Measurements from ENCODE around the gene NUDT14.

The NUDT14 gene

DNA sequence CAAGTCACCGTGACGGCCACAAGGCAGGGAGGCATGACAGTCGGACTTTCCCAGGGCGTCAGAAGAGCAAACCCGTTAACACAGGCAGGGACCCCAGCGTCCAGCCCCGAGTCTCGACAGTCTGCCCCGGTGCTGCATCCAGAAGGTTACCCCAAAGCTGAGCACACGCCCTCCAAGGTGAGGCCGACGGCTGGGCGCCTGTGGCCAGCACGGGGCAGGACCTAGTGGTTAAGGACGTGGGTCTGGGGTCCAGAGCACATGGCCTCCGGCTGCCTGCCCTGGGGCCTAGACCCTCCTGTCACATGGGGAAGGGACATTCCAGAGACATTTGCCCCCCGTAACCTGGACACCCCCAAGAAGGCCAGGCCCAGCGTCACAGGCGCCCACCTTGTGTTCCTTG lies 37.5 kb upstream of the NUDT14 start:
- Mint-ChIP-seq H3K4me3 (no peak overlapping the region), H3K27me3 (no peaks in the 10 kb centered on the region), H3K27ac (no peak overlapping the region), H3K9me3 (no peaks in the 10 kb centered on the region), H3K4me1 (ENCODE audit: low read depth) (no peaks in the 10 kb centered on the region), H3K36me3 (ENCODE audit: low read depth) (peaks cover 100% of the 10 kb centered on the region)
- intact Hi-C loops (cut with micrococcal nuclease) = no loop called here

DNA sequence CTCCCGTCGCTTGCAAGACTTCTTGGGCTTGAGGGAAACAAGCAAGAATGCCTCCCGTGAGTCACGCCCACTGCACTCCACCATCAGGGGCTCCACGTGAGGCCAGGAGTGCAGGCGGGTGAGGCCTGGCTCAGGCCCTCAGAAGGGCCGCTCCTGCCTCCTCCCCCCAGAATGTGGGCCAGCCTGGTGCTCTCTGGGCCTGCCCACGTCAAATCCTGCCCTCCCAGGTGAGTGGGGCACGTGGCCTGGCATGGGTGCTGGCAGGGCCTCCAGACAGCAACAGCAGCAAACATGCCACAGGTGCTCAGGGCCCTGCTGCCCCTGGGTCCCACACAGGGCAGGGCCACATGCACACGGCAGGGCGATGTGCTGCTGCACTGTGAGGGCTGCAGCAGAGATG lies 36.7 kb upstream of the NUDT14 start:
- H3K36me3 Mint-ChIP-seq (ENCODE audit: low read depth) = peaks cover 100% of the 10 kb centered on the region
- H3K27ac Mint-ChIP-seq = no peak overlapping the region
- no peak overlapping the region for H3K4me3 Mint-ChIP-seq
- intact Hi-C loops (cut with micrococcal nuclease) = no loop called here
- H3K9me3 Mint-ChIP-seq = no peaks in the 10 kb centered on the region
- H3K27me3 Mint-ChIP-seq = no peaks in the 10 kb centered on the region
- no peaks in the 10 kb centered on the region for H3K4me1 Mint-ChIP-seq (ENCODE audit: low read depth)

DNA sequence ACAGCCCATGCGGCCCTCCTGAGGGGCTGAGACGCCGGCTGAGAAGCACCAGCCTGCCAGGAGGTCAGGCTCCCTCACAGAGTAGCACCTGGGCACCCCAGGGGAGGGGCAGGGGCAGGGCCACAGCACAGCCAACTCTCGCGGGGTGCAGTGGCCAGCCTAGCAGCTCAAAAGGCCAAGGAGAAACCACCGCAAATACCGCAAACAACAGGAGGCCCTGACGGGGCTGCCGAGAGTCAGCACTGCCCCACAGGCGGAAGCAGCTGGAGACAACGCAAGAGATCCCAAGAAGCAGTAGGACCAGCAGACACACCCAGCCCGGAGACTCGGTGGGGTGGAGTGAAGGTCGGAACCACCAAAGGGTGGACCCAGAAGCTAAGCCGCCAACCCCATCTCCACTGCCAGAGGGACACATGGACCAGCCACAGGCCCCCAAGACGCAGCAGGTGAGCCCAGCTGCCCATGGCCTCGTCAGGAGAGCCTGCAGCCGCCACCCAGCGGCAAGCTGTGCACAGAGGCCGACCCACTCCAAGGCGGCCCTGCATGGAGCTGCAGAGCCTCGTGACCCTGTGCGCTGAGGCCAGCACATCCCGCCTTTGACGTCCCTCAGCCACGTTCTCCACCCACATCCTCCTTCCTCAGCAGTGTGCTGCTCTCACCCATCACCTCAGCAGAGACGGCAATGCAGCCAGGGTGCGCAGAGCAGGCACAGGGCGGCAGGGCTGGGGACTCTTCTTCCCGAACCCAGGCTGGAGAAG lies 35.6 kb upstream of the NUDT14 start:
- Mint-ChIP-seq H3K36me3 (ENCODE audit: low read depth) (peaks cover 100% of the 10 kb centered on the region), H3K27ac (no peak overlapping the region), H3K27me3 (no peaks in the 10 kb centered on the region), H3K9me3 (no peaks in the 10 kb centered on the region), H3K4me3 (no peak overlapping the region), H3K4me1 (ENCODE audit: low read depth) (no peaks in the 10 kb centered on the region)
- intact Hi-C loops (cut with micrococcal nuclease) = no loop called here

DNA sequence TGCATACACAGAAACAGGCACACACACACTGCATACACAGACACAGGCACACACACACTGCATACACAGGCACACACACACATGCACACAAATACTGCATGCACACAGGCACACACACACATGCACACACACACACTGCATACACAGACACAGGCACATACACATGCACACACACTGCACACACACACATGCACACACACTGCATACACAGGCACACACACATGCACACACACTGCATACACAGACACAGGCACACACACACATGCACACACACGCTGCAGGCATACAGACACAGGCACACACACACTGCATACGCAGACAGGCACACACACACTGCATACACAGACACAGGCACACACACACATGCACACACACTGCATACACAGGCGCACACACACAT lies 34.5 kb upstream of the NUDT14 start:
- no peak overlapping the region for H3K4me3 Mint-ChIP-seq
- no peaks in the 10 kb centered on the region for H3K27me3 Mint-ChIP-seq
- H3K4me1 Mint-ChIP-seq (ENCODE audit: low read depth) = no peaks in the 10 kb centered on the region
- peaks cover 100% of the 10 kb centered on the region for H3K36me3 Mint-ChIP-seq (ENCODE audit: low read depth)
- no peak overlapping the region for H3K27ac Mint-ChIP-seq
- intact Hi-C loops (cut with micrococcal nuclease) = no loop called here
- H3K9me3 Mint-ChIP-seq = no peaks in the 10 kb centered on the region

DNA sequence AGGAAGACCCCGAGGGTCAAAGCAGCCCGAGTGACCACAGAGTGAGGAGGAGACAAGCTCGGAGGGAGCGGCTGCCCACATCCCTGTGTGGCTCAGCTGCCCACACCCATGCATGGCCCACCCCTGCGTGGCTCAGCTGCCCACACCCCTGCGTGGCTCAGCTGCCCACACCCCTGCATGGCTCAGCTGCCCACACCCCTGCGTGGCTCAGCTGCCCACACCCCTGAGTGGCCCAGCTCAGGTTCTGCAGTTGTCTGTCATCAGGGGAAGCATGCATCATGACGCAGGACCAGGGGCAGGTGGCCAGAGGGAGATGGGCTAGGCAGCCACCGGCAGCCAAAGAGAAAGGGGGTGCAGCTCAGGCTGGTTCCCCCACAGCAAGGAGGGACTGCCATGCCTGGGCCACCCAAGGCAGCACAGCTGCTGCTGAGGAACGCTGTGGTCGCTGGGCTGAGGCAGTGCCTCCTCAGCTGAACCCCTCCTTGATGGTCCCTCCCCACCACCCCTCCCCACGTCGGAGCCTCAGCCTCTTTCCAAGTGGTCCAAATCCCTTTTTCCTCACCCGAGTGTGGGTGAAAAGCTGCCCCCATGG lies 33.3 kb upstream of the NUDT14 start:
- intact Hi-C loops (cut with micrococcal nuclease) = no loop called here
- H3K4me3 Mint-ChIP-seq = no peak overlapping the region
- H3K4me1 Mint-ChIP-seq (ENCODE audit: low read depth) = no peaks in the 10 kb centered on the region
- H3K36me3 Mint-ChIP-seq (ENCODE audit: low read depth) = peaks cover 100% of the 10 kb centered on the region
- H3K27me3 Mint-ChIP-seq = no peaks in the 10 kb centered on the region
- H3K9me3 Mint-ChIP-seq = no peaks in the 10 kb centered on the region
- H3K27ac Mint-ChIP-seq = no peak overlapping the region

DNA sequence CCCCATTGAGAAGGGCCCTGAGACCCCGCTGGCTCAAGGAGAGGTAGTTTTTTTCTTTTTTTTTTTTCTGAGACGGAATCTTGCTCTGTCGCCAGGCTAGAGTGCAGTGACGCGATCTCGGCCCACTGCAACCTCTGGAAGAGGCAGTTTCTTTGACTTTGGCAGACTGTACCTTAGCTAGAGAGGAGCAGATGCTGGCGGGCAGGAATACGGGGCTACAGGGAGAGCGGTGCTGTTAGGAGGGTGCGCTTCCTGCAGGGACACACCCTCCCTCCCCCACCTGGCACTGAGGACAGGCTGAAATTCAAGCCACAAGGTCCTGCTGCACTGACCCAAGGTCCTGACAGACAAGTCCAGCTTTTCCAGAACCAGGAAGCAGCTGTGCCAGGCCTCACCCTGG lies 32.2 kb upstream of the NUDT14 start:
- Mint-ChIP-seq H3K4me3 (no peak overlapping the region), H3K4me1 (ENCODE audit: low read depth) (no peaks in the 10 kb centered on the region), H3K27me3 (no peaks in the 10 kb centered on the region), H3K27ac (no peak overlapping the region), H3K9me3 (no peaks in the 10 kb centered on the region), H3K36me3 (ENCODE audit: low read depth) (peaks cover 99% of the 10 kb centered on the region)
- intact Hi-C loops (cut with micrococcal nuclease) = no loop called here

DNA sequence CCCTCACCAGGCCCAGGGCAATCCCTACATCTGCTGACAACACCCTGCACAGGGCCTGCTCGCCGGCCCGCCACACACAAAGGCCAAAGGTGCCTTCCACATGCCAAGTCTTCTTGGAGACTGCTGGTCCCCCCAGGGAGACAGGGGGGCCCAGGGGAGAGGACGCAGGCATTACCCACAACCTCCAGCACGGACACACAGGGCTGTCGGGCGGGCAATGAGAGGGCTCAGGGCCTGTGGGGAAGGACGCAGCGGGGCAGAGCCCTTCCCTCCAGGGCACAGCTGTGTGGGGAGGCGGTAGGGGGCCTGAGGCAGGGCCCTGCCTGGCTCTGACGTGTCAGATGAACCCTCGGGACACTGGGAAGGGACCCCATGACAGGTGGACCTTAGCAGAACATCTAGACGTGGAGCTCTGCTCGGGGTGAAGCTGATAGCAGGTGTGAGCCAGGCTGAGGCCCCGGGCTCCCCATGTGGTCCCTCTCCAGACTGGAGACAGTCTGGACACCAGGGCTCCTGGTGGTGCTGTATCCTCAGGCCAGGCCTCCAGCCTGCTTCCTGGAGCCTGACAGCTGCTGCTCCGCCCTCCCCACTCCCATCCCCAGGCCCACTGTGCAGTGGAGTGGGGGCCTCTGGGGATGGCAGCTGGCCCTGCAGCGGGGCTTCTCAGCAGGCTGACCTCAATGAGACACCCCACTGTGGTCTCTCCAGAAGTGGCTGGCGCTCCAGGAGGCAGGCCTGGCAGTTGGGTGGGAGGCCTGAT lies 31.6 kb upstream of the NUDT14 start:
- no peak overlapping the region for H3K4me3 Mint-ChIP-seq
- H3K4me1 Mint-ChIP-seq (ENCODE audit: low read depth) = no peaks in the 10 kb centered on the region
- no peak overlapping the region for H3K27ac Mint-ChIP-seq
- H3K9me3 Mint-ChIP-seq = no peaks in the 10 kb centered on the region
- no peaks in the 10 kb centered on the region for H3K27me3 Mint-ChIP-seq
- peaks cover 93% of the 10 kb centered on the region for H3K36me3 Mint-ChIP-seq (ENCODE audit: low read depth)
- intact Hi-C loops (cut with micrococcal nuclease) = no loop called here

DNA sequence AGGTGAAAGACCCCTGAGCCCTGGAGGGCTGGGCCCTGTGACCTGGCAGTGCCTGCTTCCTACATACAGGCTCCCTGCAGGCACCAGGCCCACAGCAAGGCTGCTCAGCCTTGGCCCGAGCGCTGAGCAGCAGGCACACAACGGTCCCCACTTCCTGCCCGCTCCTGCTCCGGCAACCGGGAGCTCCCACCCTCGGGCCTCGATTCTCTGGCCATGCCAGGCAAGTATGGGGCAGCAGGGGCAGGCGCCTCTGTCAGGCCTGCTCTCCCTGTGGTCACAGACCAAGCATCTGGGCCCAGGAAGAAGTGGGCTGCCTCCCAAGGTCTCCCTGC lies 30.6 kb upstream of the NUDT14 start:
- Mint-ChIP-seq H3K4me3 (no peak overlapping the region), H3K36me3 (ENCODE audit: low read depth) (peaks cover 83% of the 10 kb centered on the region), H3K27ac (no peak overlapping the region), H3K27me3 (peaks cover 1% of the 10 kb centered on the region), H3K4me1 (ENCODE audit: low read depth) (no peaks in the 10 kb centered on the region), H3K9me3 (no peaks in the 10 kb centered on the region)
- intact Hi-C loops (cut with micrococcal nuclease) = no loop called here

DNA sequence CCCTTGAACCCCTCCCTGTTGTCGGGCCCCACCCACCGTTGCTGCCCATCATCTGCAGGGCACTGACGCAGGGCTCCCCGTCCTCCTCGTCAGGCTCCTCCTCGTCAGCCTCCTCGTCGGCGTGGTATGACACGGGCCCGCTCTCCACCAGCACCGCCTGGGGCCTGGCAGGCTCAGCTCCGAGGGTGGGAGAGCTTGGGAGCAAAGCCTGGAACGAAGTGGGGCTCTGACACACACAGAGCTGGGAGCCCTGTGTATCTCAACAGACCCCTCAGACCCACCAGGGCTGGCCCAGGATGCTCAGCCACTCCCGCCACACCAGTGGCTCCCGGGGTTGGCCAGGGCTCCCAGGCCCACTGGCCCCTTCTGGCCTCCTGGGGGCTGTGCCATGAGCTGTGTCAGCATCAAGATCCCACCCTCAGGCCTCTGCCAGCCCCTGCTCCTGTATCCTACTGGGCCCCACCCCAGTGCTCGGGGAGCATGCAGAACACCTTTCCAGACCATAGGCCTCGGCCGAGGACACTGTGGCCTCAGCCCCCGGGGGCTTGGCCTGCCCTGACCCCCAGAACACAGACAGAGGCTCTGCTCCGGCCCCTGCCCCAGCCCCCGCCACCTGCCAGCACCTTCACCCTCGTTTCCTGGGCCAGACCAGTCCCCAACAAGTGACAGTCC lies 30.1 kb upstream of the NUDT14 start:
- no peaks in the 10 kb centered on the region for H3K9me3 Mint-ChIP-seq
- intact Hi-C loops (cut with micrococcal nuclease) = no loop called here
- H3K27ac Mint-ChIP-seq = no peak overlapping the region
- H3K4me3 Mint-ChIP-seq = no peak overlapping the region
- peaks cover 78% of the 10 kb centered on the region for H3K36me3 Mint-ChIP-seq (ENCODE audit: low read depth)
- peaks cover 5% of the 10 kb centered on the region for H3K27me3 Mint-ChIP-seq
- no peaks in the 10 kb centered on the region for H3K4me1 Mint-ChIP-seq (ENCODE audit: low read depth)

DNA sequence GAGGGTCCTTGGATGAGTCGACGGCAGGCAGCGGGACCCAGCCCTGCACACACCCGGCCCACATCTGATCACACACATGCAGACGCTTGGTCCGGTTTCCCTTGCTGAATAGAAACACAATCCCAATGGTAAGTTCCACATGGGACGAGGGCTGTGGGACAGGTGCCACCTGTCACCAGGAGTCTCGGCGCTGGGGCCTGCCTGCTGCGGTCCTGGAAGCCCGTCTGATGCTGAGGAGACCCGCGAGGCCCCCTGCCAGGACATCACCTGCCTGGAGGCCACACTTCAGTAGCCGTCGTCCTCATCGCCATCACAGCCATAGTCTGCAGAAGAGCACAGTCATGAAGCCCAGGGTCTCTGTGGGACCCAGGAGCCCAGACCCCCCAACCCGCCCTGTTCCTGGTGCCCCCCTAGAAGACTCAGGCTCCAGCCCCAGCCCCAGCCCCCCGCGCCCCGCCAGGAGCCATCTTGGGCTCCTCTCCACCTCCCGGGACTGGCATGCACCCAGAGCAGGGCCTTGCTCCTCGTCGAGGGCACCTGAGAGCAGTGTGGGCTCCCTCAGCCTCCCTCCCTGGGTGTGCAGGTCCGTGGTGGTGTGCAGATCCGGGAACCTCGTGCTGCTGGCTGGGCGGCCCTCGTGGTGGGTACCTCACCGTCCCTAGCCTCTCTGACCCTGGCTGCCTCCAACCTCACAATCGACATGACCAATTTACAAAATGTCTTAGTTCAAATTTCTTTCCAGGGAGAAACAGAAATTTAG lies 29.3 kb upstream of the NUDT14 start:
- Mint-ChIP-seq H3K9me3 (no peaks in the 10 kb centered on the region), H3K27me3 (peaks cover 12% of the 10 kb centered on the region), H3K36me3 (ENCODE audit: low read depth) (peaks cover 70% of the 10 kb centered on the region), H3K4me1 (ENCODE audit: low read depth) (no peaks in the 10 kb centered on the region), H3K4me3 (no peak overlapping the region), H3K27ac (no peak overlapping the region)
- intact Hi-C loops (cut with micrococcal nuclease) = no loop called here

DNA sequence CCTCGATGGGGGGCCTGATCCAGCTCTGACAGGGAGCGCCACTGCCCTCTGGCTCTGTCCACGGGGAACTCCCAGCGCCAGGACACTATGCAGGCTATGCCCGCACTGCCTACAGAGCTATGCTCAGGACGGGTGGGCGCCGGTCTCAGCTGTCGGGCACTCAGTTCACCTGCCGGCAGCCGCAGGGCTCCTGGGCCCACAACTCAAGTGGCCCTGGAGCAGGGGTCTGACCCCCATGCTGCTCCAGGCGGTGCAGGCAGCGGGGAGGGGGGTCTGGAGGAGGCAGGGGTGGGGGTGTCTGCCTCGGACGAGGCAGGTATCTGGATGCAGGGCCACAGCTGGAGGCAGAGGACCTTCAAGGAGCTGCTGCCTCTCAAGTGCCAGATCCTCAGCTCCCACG lies 28.5 kb upstream of the NUDT14 start:
- intact Hi-C loops (cut with micrococcal nuclease) = no loop called here
- Mint-ChIP-seq H3K4me3 (no peak overlapping the region), H3K27ac (no peak overlapping the region)

DNA sequence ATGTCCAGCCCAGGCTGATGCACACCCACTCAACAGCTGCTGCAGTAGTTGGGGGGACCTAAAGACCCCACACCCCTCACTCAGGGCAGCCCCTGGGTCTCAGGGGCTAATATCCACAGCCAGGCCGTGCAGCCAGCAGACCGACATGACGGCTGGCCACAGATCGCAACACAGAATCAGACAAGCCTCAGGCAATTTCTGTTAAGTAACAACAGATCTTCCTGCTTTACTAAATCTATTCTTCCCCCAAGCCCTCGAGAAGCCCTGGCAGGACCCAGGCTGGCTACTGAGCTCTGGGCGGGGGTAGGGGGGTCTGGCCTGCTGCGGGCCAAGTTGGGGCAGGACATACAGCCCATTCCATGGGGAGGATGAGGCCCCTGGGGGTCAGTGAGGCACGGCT lies 28.0 kb upstream of the NUDT14 start:
- H3K27ac Mint-ChIP-seq = no peak overlapping the region
- intact Hi-C loops (cut with micrococcal nuclease) = no loop called here
- no peak overlapping the region for H3K4me3 Mint-ChIP-seq

More for the DNA sequence above, 28.5 kb upstream of the NUDT14 start:
- Mint-ChIP-seq H3K9me3 (no peaks in the 10 kb centered on the region), H3K27me3 (peaks cover 20% of the 10 kb centered on the region), H3K4me1 (ENCODE audit: low read depth) (peaks cover 5% of the 10 kb centered on the region), H3K36me3 (ENCODE audit: low read depth) (peaks cover 62% of the 10 kb centered on the region)

DNA sequence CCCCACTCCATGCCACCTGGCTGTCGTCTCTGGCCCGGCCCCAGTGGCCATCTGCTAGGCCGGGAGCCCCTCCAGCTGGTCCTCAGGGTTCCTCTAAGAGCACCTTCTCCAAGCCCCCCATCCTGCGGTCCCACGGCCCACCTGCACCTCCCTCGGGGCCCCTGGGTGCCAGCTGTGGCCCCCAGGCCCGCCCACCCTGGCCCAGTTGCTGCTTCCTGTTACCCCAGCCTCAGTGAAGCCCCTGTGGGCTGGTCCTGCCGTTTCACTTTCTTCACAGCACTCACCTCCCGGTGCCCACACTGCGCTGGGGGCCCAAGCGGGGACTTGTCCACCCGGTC lies 27.6 kb upstream of the NUDT14 start:
- Mint-ChIP-seq H3K36me3 (ENCODE audit: low read depth) (peaks cover 52% of the 10 kb centered on the region), H3K27ac (no peak overlapping the region), H3K27me3 (peaks cover 30% of the 10 kb centered on the region), H3K9me3 (no peaks in the 10 kb centered on the region), H3K4me3 (no peak overlapping the region), H3K4me1 (ENCODE audit: low read depth) (peaks cover 12% of the 10 kb centered on the region)
- intact Hi-C loops (cut with micrococcal nuclease) = no loop called here

More for the DNA sequence above, 28.0 kb upstream of the NUDT14 start:
- no peaks in the 10 kb centered on the region for H3K9me3 Mint-ChIP-seq
- peaks cover 11% of the 10 kb centered on the region for H3K4me1 Mint-ChIP-seq (ENCODE audit: low read depth)
- peaks cover 26% of the 10 kb centered on the region for H3K27me3 Mint-ChIP-seq
- peaks cover 56% of the 10 kb centered on the region for H3K36me3 Mint-ChIP-seq (ENCODE audit: low read depth)
